NCI-H774 (cell line): ENCODE data around the gene APOBEC3F.
A peak's percentile ranks its signal among the peaks of the same experiment; 100 is the strongest.
"Not testable (repeated sequence)": the region's sequence is repeated elsewhere in the genome, so short reads cannot be mapped to it uniquely, and the experiment has no call there.

Experiments
- DNase-seq: peaks from one replicate; lab custom pipeline; 2025; lab: John Stamatoyannopoulos, UW

Gene APOBEC3F

GRCh38 chr22:39040538-39041296, at the start of gene APOBEC3F:
Gene APOBEC3F (plus strand): TSS chr22:39040864. CDS start chr22:39040961, 97 bp downstream.
- not testable (repeated sequence) for DNase-seq

GRCh38 chr22:38992871-38993371, 47.7 kb upstream of the APOBEC3F start:
- DNase-seq = peak; percentile 8

- no peak for DNase-seq
Measured at GRCh38 chr22:38996105-38996504, 44.6 kb upstream of the APOBEC3F start.

GRCh38 chr22:38997518-38997917, 43.1 kb upstream of the APOBEC3F start:
- no peak for DNase-seq

GRCh38 chr22:39003165-39003638, 37.5 kb upstream of the APOBEC3F start:
- DNase-seq = peak; percentile 2

- no peak for DNase-seq
Measured at GRCh38 chr22:39007177-39007576, 33.5 kb upstream of the APOBEC3F start.

GRCh38 chr22:39008271-39008850, 32.3 kb upstream of the APOBEC3F start:
- not testable (repeated sequence) for DNase-seq

- no peak for DNase-seq
Measured at GRCh38 chr22:39010946-39011345, 29.7 kb upstream of the APOBEC3F start.

GRCh38 chr22:39012533-39013511, 27.8 kb upstream of the APOBEC3F start:
- DNase-seq = no peak

GRCh38 chr22:39013561-39013941, 27.1 kb upstream of the APOBEC3F start:
- DNase-seq = not testable (repeated sequence)

GRCh38 chr22:39013942-39014722, 26.5 kb upstream of the APOBEC3F start, which contains the start of gene APOBEC3C:
Gene APOBEC3C (plus strand): TSS chr22:39014257. CDS start chr22:39014363, 106 bp downstream.
- no peak for DNase-seq

- not testable (repeated sequence) for DNase-seq
Measured at GRCh38 chr22:39014723-39015121, 25.9 kb upstream of the APOBEC3F start.

GRCh38 chr22:39016592-39016991, 24.1 kb upstream of the APOBEC3F start:
- no peak for DNase-seq

GRCh38 chr22:39017596-39018365, 22.9 kb upstream of the APOBEC3F start:
- no peak for DNase-seq

- not testable (repeated sequence) for DNase-seq
Measured at GRCh38 chr22:39020021-39020651, 20.5 kb upstream of the APOBEC3F start.

GRCh38 chr22:39021552-39022250, 19.0 kb upstream of the APOBEC3F start:
- DNase-seq = no peak

- no peak for DNase-seq
Measured at GRCh38 chr22:39024519-39025308, 15.9 kb upstream of the APOBEC3F start.

- DNase-seq = no peak
Measured at GRCh38 chr22:39026509-39027150, 14.0 kb upstream of the APOBEC3F start.
